ENCODE data around the gene CPM. TPM values are rescaled to one million over a fixed set of nuclear protein-coding genes. Genes with fewer than 3 reads are reported as not detected.

CPM gene
- total and polyA plus RNA-seq, 4 donors = 14.2 to 65.0 (median 24.0) TPM

DNA sequence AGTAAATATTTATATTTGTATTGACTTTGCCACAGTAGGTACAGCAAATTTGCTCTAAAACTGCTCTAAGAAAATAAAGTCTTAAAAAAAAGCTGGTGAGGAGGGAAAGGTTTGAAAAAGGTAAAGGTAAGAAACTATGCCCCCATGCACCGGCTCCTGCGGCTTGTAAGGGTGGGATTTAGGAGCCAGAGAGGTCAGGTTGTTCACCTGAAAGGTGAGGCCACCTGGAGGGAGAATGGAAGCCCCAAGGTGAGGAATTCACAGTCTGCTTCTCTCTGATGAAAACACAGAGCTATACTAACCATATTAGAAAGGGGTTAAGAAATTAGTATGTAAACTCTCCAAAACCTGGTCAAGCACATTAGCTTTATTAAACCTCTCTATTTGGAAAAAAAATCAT is 31.8 kb downstream of the CPM start:
- no peak for DNase-seq (ENCODE audit: low spot score)
- H3K9ac ChIP-seq (ENCODE audit: low read depth in 1 of 2, low read length in 2 of 2) = no peak overlapping the region
- H3K27ac ChIP-seq (ENCODE audit: low read depth in 1 of 2, low read length in 2 of 2) = no peak overlapping the region
- WGBS = 94% methylated on average over 2 of the region's 2 CpGs
- peaks cover 7 to 54% (median 27%) of the 10 kb centered on the region in 4 donors for H3K4me1 ChIP-seq (ENCODE audit: control insufficient read depth in 4 of 4, insufficient read depth in 4 of 4, low read length in 3 of 4)
- H3K4me3 ChIP-seq (ENCODE audit: low read depth in 1 of 3, low read length in 3 of 3) = no peak overlapping the region
- no peaks in the 10 kb centered on the region for H3K27me3 ChIP-seq (ENCODE audit: control insufficient read depth in 4 of 4, insufficient read depth in 4 of 4, low read length in 3 of 4)
- no peaks in the 10 kb centered on the region for H3K9me3 ChIP-seq (ENCODE audit: control insufficient read depth in 4 of 4, low read length in 3 of 4)
- TF ChIP-seq REST (IDR thresholded peaks at IDR 0.05) = no peak
- TF ChIP-seq RAD21 (IDR thresholded peaks at IDR 0.05) = no peak
- H3K36me3 ChIP-seq (ENCODE audit: control insufficient read depth in 4 of 4, insufficient read depth in 3 of 4, low read depth in 1 of 4, low read length in 3 of 4) = no peaks in the 10 kb centered on the region

GRCh38 chr12:68900241-68900640 is 32.7 kb downstream of the CPM start:
- DNase-seq (ENCODE audit: low spot score) = no peak
- Histone ChIP-seq H3K27me3 (ENCODE audit: control insufficient read depth in 4 of 4, insufficient read depth in 4 of 4, low read length in 3 of 4) (no peaks in the 10 kb centered on the region), H3K4me1 (ENCODE audit: control insufficient read depth in 4 of 4, insufficient read depth in 4 of 4, low read length in 3 of 4) (peaks cover 10 to 56% (median 28%) of the 10 kb centered on the region in 4 donors), H3K9me3 (ENCODE audit: control insufficient read depth in 4 of 4, low read length in 3 of 4) (no peaks in the 10 kb centered on the region), H3K9ac (ENCODE audit: low read depth in 1 of 2, low read length in 2 of 2) (no peak overlapping the region), H3K36me3 (ENCODE audit: control insufficient read depth in 4 of 4, insufficient read depth in 3 of 4, low read depth in 1 of 4, low read length in 3 of 4) (no peaks in the 10 kb centered on the region), H3K4me3 (ENCODE audit: low read depth in 1 of 3, low read length in 3 of 3) (no peak overlapping the region), H3K27ac (ENCODE audit: low read depth in 1 of 2, low read length in 2 of 2) (peak overlapping the region in 1 of 2 donors; percentile 85)
- WGBS = 65% methylated on average over 2 of the region's 2 CpGs
- TF ChIP-seq FOXA1 (IDR thresholded peaks at IDR 0.05) (no peak), EGR1 (IDR thresholded peaks at IDR 0.05; ENCODE audit: low read depth in 2 of 2) (no peak), HNF4G (IDR thresholded peaks at IDR 0.05) (no peak), SP1 (IDR thresholded peaks at IDR 0.05) (no peak), JUND (IDR thresholded peaks at IDR 0.05) (no peak), YY1 (IDR thresholded peaks at IDR 0.05) (no peak), FOXA2 (IDR thresholded peaks at IDR 0.05) (no peak), MAX (IDR thresholded peaks at IDR 0.05) (no peak), REST (IDR thresholded peaks at IDR 0.05) (no peak), GABPA (IDR thresholded peaks at IDR 0.05 in 1 of 2, conservative IDR thresholded peaks at IDR 0.05 in 1 of 2) (no peak), RXRA (IDR thresholded peaks at IDR 0.05) (no peak), NR2F2 (IDR thresholded peaks at IDR 0.05) (no peak), HNF4A (conservative IDR thresholded peaks at IDR 0.05) (no peak), TAF1 (conservative IDR thresholded peaks at IDR 0.05) (no peak), RAD21 (IDR thresholded peaks at IDR 0.05) (no peak)
- TF ChIP-seq, protein P1, sequence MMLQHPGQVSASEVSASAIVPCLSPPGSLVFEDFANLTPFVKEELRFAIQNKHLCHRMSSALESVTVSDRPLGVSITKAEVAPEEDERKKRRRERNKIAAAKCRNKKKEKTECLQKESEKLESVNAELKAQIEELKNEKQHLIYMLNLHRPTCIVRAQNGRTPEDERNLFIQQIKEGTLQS (IDR thresholded peaks at IDR 0.05) = no peak
- TF ChIP-seq, protein P2, sequence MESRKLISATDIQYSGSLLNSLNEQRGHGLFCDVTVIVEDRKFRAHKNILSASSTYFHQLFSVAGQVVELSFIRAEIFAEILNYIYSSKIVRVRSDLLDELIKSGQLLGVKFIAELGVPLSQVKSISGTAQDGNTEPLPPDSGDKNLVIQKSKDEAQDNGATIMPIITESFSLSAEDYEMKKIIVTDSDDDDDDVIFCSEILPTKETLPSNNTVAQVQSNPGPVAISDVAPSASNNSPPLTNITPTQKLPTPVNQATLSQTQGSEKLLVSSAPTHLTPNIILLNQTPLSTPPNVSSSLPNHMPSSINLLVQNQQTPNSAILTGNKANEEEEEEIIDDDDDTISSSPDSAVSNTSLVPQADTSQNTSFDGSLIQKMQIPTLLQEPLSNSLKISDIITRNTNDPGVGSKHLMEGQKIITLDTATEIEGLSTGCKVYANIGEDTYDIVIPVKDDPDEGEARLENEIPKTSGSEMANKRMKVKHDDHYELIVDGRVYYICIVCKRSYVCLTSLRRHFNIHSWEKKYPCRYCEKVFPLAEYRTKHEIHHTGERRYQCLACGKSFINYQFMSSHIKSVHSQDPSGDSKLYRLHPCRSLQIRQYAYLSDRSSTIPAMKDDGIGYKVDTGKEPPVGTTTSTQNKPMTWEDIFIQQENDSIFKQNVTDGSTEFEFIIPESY (IDR thresholded peaks at IDR 0.05) = no peak
- TF ChIP-seq, protein P3, sequence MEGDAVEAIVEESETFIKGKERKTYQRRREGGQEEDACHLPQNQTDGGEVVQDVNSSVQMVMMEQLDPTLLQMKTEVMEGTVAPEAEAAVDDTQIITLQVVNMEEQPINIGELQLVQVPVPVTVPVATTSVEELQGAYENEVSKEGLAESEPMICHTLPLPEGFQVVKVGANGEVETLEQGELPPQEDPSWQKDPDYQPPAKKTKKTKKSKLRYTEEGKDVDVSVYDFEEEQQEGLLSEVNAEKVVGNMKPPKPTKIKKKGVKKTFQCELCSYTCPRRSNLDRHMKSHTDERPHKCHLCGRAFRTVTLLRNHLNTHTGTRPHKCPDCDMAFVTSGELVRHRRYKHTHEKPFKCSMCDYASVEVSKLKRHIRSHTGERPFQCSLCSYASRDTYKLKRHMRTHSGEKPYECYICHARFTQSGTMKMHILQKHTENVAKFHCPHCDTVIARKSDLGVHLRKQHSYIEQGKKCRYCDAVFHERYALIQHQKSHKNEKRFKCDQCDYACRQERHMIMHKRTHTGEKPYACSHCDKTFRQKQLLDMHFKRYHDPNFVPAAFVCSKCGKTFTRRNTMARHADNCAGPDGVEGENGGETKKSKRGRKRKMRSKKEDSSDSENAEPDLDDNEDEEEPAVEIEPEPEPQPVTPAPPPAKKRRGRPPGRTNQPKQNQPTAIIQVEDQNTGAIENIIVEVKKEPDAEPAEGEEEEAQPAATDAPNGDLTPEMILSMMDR (IDR thresholded peaks at IDR 0.05; ENCODE audit: low read depth, low read length, missing input control) = no peak
